Upper lobe of left lung (tissue), 4 donors: ENCODE results near the gene ATP2B2.

Source experiments
- CTCF ChIP-seq, 6 experiments: fragments of 450-650 bp in 4 of 6; fragments of 200-600 bp in 2 of 6; sonication (generic) in 2 of 6; IDR thresholded peaks; one replicate each; pipeline ENCODE4 v1.5.1; 2016 to 2019; ENCODE audit warnings: antibody characterized with exemption in 6 of 6
- EP300 ChIP-seq, 4 donors: sonication (generic); formaldehyde crosslinking; IDR thresholded peaks; one replicate each; pipeline ENCODE4 v1.5.1; 2017; ENCODE audit warnings: antibody characterized with exemption in 4 of 4, control low read depth in 2 of 4
- POLR2A ChIP-seq, 4 donors: fragments of 450-650 bp; IDR thresholded peaks; one replicate each; pipeline ENCODE4 v1.5.1; 2016 to 2017; ENCODE audit warnings: antibody characterized with exemption in 4 of 4, mild to moderate bottlenecking in 2 of 4
- POLR2AphosphoS5 ChIP-seq, 2 donors: sonication (generic); formaldehyde crosslinking; IDR thresholded peaks; one replicate each; pipeline ENCODE4 v1.5.1; 2017; ENCODE audit warnings: antibody characterized with exemption in 2 of 2

DNA sequence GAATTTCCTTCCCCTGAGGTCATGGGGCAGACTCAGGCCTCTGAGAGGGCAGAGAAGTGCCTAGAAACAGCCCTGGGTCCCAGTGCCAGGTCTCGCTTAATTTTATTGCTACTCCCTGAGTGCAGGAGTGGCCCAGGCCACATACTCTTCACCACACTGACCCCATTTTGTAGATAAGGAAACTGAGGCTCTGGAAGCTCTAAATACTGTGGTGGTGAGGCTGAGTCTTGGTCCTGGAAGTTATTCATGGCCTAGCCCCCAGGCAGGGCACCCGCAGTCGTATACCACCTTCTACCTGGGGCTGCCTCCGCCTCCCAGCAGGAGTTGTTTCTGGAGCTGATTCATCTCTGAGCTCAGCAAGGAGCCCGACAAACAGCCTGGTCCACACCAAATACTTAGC lies 9.8 kb downstream of the ATP2B2 start:
- no peak for TF ChIP-seq EP300 (IDR thresholded peaks at IDR 0.05)
- no peak for TF ChIP-seq CTCF (IDR thresholded peaks at IDR 0.05)
- no peak for TF ChIP-seq POLR2AphosphoS5 (IDR thresholded peaks at IDR 0.05)
- no peak for TF ChIP-seq POLR2A (IDR thresholded peaks at IDR 0.05)
